ENCODE measurements around the gene LLGL1. TPM values are rescaled to one million over a fixed set of nuclear protein-coding genes. Genes with fewer than 3 reads are reported as not detected.
A peak's percentile ranks its signal among the peaks of the same experiment; 100 is the strongest.

LLGL1 gene
- total RNA-seq, 2 experiments from 2014 or later, result 17.5 to 18.4 TPM

GRCh38 chr17:18230288-18231141 lies 5.1 kb downstream of the LLGL1 start:
- ATAC-seq (no peak), DNase-seq (no peak)
- Mint-ChIP-seq H3K4me1 (peaks cover 21% of the 10 kb centered on the region), H3K27me3 (no peaks in the 10 kb centered on the region), H3K27ac (no peak overlapping the region), H3K9me3 (ENCODE audit: low read depth) (no peaks in the 10 kb centered on the region), H3K4me3 (no peak overlapping the region), H3K36me3 (ENCODE audit: low read depth) (peaks cover 6% of the 10 kb centered on the region)
- CTCF ChIA-PET, result interaction anchor here (1.0 kb wide), 1 partner anchor 25 kb away, joined by 3 read pairs; no protein-coding TSS in a partner anchor
- intact Hi-C loops (cut with DNase I, micrococcal nuclease), result no loop called here
- POLR2A ChIA-PET, result no interaction called here

- no peak overlapping the region for H3K27ac Mint-ChIP-seq
- no peak for ATAC-seq
- H3K36me3 Mint-ChIP-seq (ENCODE audit: low read depth), result peaks cover 6% of the 10 kb centered on the region
- intact Hi-C loops (cut with DNase I, micrococcal nuclease), result no loop called here
- POLR2A ChIA-PET, result no interaction called here
- H3K9me3 Mint-ChIP-seq (ENCODE audit: low read depth), result no peaks in the 10 kb centered on the region
- peaks cover 28% of the 10 kb centered on the region for H3K4me1 Mint-ChIP-seq
- CTCF ChIA-PET, result interaction anchor here (1.0 kb wide), 1 partner anchor 24 kb away, joined by 3 read pairs; no protein-coding TSS in a partner anchor
- H3K27me3 Mint-ChIP-seq, result no peaks in the 10 kb centered on the region
- H3K4me3 Mint-ChIP-seq, result no peak overlapping the region
- DNase-seq, result no peak
Measured at GRCh38 chr17:18231164-18231563, 5.7 kb downstream of the LLGL1 start.

GRCh38 chr17:18233803-18234518 lies 8.5 kb downstream of the LLGL1 start:
- POLR2A ChIA-PET, result no interaction called here

GRCh38 chr17:18234853-18235380 lies 9.5 kb downstream of the LLGL1 start:
- H3K9me3 Mint-ChIP-seq (ENCODE audit: low read depth), result no peaks in the 10 kb centered on the region
- intact Hi-C loops (cut with DNase I, micrococcal nuclease), result no loop called here
- ChIA-PET CTCF (no interaction called here), POLR2A (no interaction called here)
- H3K4me3 Mint-ChIP-seq, result no peak overlapping the region
- peaks cover 9% of the 10 kb centered on the region for H3K36me3 Mint-ChIP-seq (ENCODE audit: low read depth)
- ATAC-seq (no peak), DNase-seq (no peak)
- H3K4me1 Mint-ChIP-seq, result peaks cover 16% of the 10 kb centered on the region
- H3K27ac Mint-ChIP-seq, result peak overlapping the region; percentile 74
- no peaks in the 10 kb centered on the region for H3K27me3 Mint-ChIP-seq

More at GRCh38 chr17:18233803-18234518, 8.5 kb downstream of the LLGL1 start:
- DNase-seq (no peak), ATAC-seq (no peak)
- no peaks in the 10 kb centered on the region for H3K9me3 Mint-ChIP-seq (ENCODE audit: low read depth)
- intact Hi-C loops (cut with DNase I, micrococcal nuclease), result no loop called here
- no peak overlapping the region for H3K27ac Mint-ChIP-seq
- peaks cover 9% of the 10 kb centered on the region for H3K36me3 Mint-ChIP-seq (ENCODE audit: low read depth)
- peaks cover 16% of the 10 kb centered on the region for H3K4me1 Mint-ChIP-seq
- CTCF ChIA-PET, result no interaction called here
- H3K4me3 Mint-ChIP-seq, result no peak overlapping the region
- H3K27me3 Mint-ChIP-seq, result no peaks in the 10 kb centered on the region

- ATAC-seq (peak; percentile 91), DNase-seq (peak; percentile 78)
- H3K36me3 Mint-ChIP-seq (ENCODE audit: low read depth), result peaks cover 9% of the 10 kb centered on the region
- H3K4me3 Mint-ChIP-seq, result no peak overlapping the region
- H3K27ac Mint-ChIP-seq, result peak overlapping the region; percentile 74
- peaks cover 16% of the 10 kb centered on the region for H3K4me1 Mint-ChIP-seq
- ChIA-PET POLR2A (no interaction called here), CTCF (no interaction called here)
- no peaks in the 10 kb centered on the region for H3K27me3 Mint-ChIP-seq
- intact Hi-C loops (cut with DNase I, micrococcal nuclease), result no loop called here
- H3K9me3 Mint-ChIP-seq (ENCODE audit: low read depth), result no peaks in the 10 kb centered on the region
Measured at GRCh38 chr17:18235743-18236256, 10.4 kb downstream of the LLGL1 start.

- no peaks in the 10 kb centered on the region for H3K9me3 Mint-ChIP-seq (ENCODE audit: low read depth)
- POLR2A ChIA-PET, result no interaction called here
- intact Hi-C loops (cut with DNase I, micrococcal nuclease), result no loop called here
- H3K4me1 Mint-ChIP-seq, result peaks cover 16% of the 10 kb centered on the region
- no peak overlapping the region for H3K4me3 Mint-ChIP-seq
- CTCF ChIA-PET, result interaction anchor here (0.6 kb wide), 1 partner anchor 149 kb away, joined by 3 read pairs; no protein-coding TSS in a partner anchor
- no peak for DNase-seq
- no peak for ATAC-seq
- peaks cover 9% of the 10 kb centered on the region for H3K36me3 Mint-ChIP-seq (ENCODE audit: low read depth)
- H3K27me3 Mint-ChIP-seq, result no peaks in the 10 kb centered on the region
- peak overlapping the region; percentile 74 for H3K27ac Mint-ChIP-seq
Measured at GRCh38 chr17:18236494-18236893, 11.1 kb downstream of the LLGL1 start.

GRCh38 chr17:18237461-18237860 lies 12.0 kb downstream of the LLGL1 start:
- ATAC-seq (no peak), DNase-seq (no peak)
- Mint-ChIP-seq H3K4me3 (no peak overlapping the region), H3K9me3 (ENCODE audit: low read depth) (no peaks in the 10 kb centered on the region), H3K27me3 (no peaks in the 10 kb centered on the region), H3K27ac (no peak overlapping the region), H3K4me1 (peaks cover 16% of the 10 kb centered on the region), H3K36me3 (ENCODE audit: low read depth) (peaks cover 9% of the 10 kb centered on the region)
- ChIA-PET POLR2A (no interaction called here), CTCF (interaction anchor here (1.7 kb wide), 1 partner anchor 11 kb away, joined by 5 read pairs; no protein-coding TSS in a partner anchor)
- intact Hi-C loops (cut with DNase I, micrococcal nuclease), result no loop called here

GRCh38 chr17:18238299-18238698 lies 12.9 kb downstream of the LLGL1 start:
- intact Hi-C loops (cut with DNase I, micrococcal nuclease), result no loop called here
- DNase-seq, result no peak
- H3K9me3 Mint-ChIP-seq (ENCODE audit: low read depth), result no peaks in the 10 kb centered on the region
- peaks cover 9% of the 10 kb centered on the region for H3K36me3 Mint-ChIP-seq (ENCODE audit: low read depth)
- H3K4me3 Mint-ChIP-seq, result no peak overlapping the region
- POLR2A ChIA-PET, result no interaction called here
- no peaks in the 10 kb centered on the region for H3K27me3 Mint-ChIP-seq
- H3K27ac Mint-ChIP-seq, result no peak overlapping the region
- H3K4me1 Mint-ChIP-seq, result peaks cover 16% of the 10 kb centered on the region
- CTCF ChIA-PET, result interaction anchor here (1.7 kb wide), 1 partner anchor 10 kb away, joined by 5 read pairs; no protein-coding TSS in a partner anchor
- no peak for ATAC-seq

- Mint-ChIP-seq H3K36me3 (ENCODE audit: low read depth) (peaks cover 5% of the 10 kb centered on the region), H3K4me3 (no peak overlapping the region), H3K4me1 (peaks cover 10% of the 10 kb centered on the region), H3K27me3 (no peaks in the 10 kb centered on the region), H3K9me3 (ENCODE audit: low read depth) (no peaks in the 10 kb centered on the region), H3K27ac (no peak overlapping the region)
- CTCF ChIA-PET, result no interaction called here
- intact Hi-C loops (cut with DNase I, micrococcal nuclease), result no loop called here
- ATAC-seq (no peak), DNase-seq (no peak)
- POLR2A ChIA-PET, result no interaction called here
Measured at GRCh38 chr17:18240449-18240848, 15.0 kb downstream of the LLGL1 start.

- H3K4me3 Mint-ChIP-seq, result no peak overlapping the region
- peaks cover 7% of the 10 kb centered on the region for H3K36me3 Mint-ChIP-seq (ENCODE audit: low read depth)
- peaks cover under 1% of the 10 kb centered on the region for H3K4me1 Mint-ChIP-seq
- no peaks in the 10 kb centered on the region for H3K27me3 Mint-ChIP-seq
- H3K9me3 Mint-ChIP-seq (ENCODE audit: low read depth), result no peaks in the 10 kb centered on the region
- ChIA-PET CTCF (no interaction called here), POLR2A (no interaction called here)
- DNase-seq (no peak), ATAC-seq (no peak)
- H3K27ac Mint-ChIP-seq, result no peak overlapping the region
- intact Hi-C loops (cut with DNase I, micrococcal nuclease), result no loop called here
Measured at GRCh38 chr17:18241229-18241871, 15.9 kb downstream of the LLGL1 start.

- ChIA-PET CTCF (no interaction called here), POLR2A (no interaction called here)
- intact Hi-C loops (cut with DNase I, micrococcal nuclease), result loop anchor here in 1 of 2 experiments (5.0 kb wide), 1 partner anchor 317 kb away; no protein-coding TSS in a partner anchor
- H3K4me3 Mint-ChIP-seq, result no peak overlapping the region
- no peaks in the 10 kb centered on the region for H3K9me3 Mint-ChIP-seq (ENCODE audit: low read depth)
- no peak overlapping the region for H3K27ac Mint-ChIP-seq
- H3K27me3 Mint-ChIP-seq, result no peaks in the 10 kb centered on the region
- H3K36me3 Mint-ChIP-seq (ENCODE audit: low read depth), result peaks cover 17% of the 10 kb centered on the region
- H3K4me1 Mint-ChIP-seq, result no peaks in the 10 kb centered on the region
- no peak for DNase-seq
- no peak for ATAC-seq
Measured at GRCh38 chr17:18245038-18245776, 19.8 kb downstream of the LLGL1 start.

Data from activated CD4-positive, alpha-beta T cell treated with anti-CD3 and anti-CD28 coated beads for 36 hours (primary cell).